Sigmoid colon (tissue), 4 donors: ENCODE results near the gene CALML3.

ENCODE experiments used
- CTCF ChIP-seq, 4 experiments: fragments of 450-650 bp in 3 of 4; fragments of 200-600 bp in 1 of 4; IDR thresholded peaks; one replicate each; pipeline ENCODE4 v1.5.1; 2016 to 2019; ENCODE audit warnings: antibody characterized with exemption in 4 of 4, mild to moderate bottlenecking in 3 of 4, moderate library complexity in 2 of 4
- EP300 ChIP-seq, 4 donors: sonication (generic); formaldehyde crosslinking; IDR thresholded peaks; one replicate each; pipeline ENCODE4 v1.6.1; 2017; ENCODE audit warnings: antibody characterized with exemption in 4 of 4
- POLR2AphosphoS5 ChIP-seq, 4 donors: sonication (generic); formaldehyde crosslinking; IDR thresholded peaks; one replicate each; pipeline ENCODE4 v1.6.1; 2017; ENCODE audit warnings: antibody characterized with exemption in 4 of 4

- TF ChIP-seq CTCF (IDR thresholded peaks at IDR 0.05) (no peak), POLR2AphosphoS5 (IDR thresholded peaks at IDR 0.05) (no peak), EP300 (IDR thresholded peaks at IDR 0.05) (no peak)
Measured at GRCh38 chr10:5482016-5482415, 42.7 kb upstream of the CALML3 start.
